Measurements from ENCODE around the gene FAM181A.

GRCh38 chr14:93878871-93879270 lies 48.3 kb upstream of the FAM181A start:
- TF ChIP-seq, protein P1, sequence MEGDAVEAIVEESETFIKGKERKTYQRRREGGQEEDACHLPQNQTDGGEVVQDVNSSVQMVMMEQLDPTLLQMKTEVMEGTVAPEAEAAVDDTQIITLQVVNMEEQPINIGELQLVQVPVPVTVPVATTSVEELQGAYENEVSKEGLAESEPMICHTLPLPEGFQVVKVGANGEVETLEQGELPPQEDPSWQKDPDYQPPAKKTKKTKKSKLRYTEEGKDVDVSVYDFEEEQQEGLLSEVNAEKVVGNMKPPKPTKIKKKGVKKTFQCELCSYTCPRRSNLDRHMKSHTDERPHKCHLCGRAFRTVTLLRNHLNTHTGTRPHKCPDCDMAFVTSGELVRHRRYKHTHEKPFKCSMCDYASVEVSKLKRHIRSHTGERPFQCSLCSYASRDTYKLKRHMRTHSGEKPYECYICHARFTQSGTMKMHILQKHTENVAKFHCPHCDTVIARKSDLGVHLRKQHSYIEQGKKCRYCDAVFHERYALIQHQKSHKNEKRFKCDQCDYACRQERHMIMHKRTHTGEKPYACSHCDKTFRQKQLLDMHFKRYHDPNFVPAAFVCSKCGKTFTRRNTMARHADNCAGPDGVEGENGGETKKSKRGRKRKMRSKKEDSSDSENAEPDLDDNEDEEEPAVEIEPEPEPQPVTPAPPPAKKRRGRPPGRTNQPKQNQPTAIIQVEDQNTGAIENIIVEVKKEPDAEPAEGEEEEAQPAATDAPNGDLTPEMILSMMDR (IDR thresholded peaks at IDR 0.05; ENCODE audit: poor library complexity, severe bottlenecking): no peak
- TF ChIP-seq SMC3 (conservative IDR thresholded peaks at IDR 0.05; ENCODE audit: poor library complexity): no peak
- TF ChIP-seq TAF1 (IDR thresholded peaks at IDR 0.05; ENCODE audit: low read depth): no peak
- no peak for TF ChIP-seq EZH2 (IDR thresholded peaks at IDR 0.05; ENCODE audit: borderline replicate concordance, insufficient read depth, low read length, poor library complexity, severe bottlenecking)
- TF ChIP-seq POLR2AphosphoS5 (IDR thresholded peaks at IDR 0.05): no peak
- no peak for TF ChIP-seq MXI1 (conservative IDR thresholded peaks at IDR 0.05; ENCODE audit: poor library complexity, severe bottlenecking)
